ENCODE results near the gene CSNK2B.

- TF ChIP-seq CTCF (IDR thresholded peaks at IDR 0.05; ENCODE audit: low read depth, low read length), result no peak
- TF ChIP-seq POLR2A (IDR thresholded peaks at IDR 0.05; ENCODE audit: extremely low read depth, insufficient read length), result no peak
Observed at GRCh38 chr6:31661262-31662123, 4.4 kb upstream of the CSNK2B start.

All from NB4 (cell line).